PC-3 (cell line): ENCODE data around the gene COL9A1. TPM values are rescaled to one million over a fixed set of nuclear protein-coding genes. Genes with fewer than 3 reads are reported as not detected.

Experiments used
- ATAC-seq: fragments of 200-7000 bp; cut with Tn5 transposase; 2 replicates; pipeline ENCODE4 v1.9.1; 2020; ENCODE audit warnings: mild to moderate bottlenecking, moderate library complexity
- BruUV-seq: library from RNA; stranded (reverse); fragments of 400-500 nt; replicated peaks from 2 replicates; lab custom pipeline; 2021; lab: Mats Ljungman, UMichigan
- CTCF ChIA-PET: fragments of 300-600 bp; sonication (Branson Sonifier 250); formaldehyde crosslinking; loops from one replicate; lab custom pipeline; 2022; ENCODE audit warnings: antibody characterized with exemption; lab: Charles Lee
- POLR2A ChIA-PET: fragments of 300-600 bp; sonication (Branson Sonifier 250); formaldehyde crosslinking; loops from one replicate; lab custom pipeline; 2022; ENCODE audit warnings: antibody characterized with exemption; ENCODE audit not compliant: unreplicated experiment; lab: Charles Lee
- DNase-seq: peaks from one replicate; pipeline ENCODE4 v3.0.0-alpha.2; 2015
- H2AFZ ChIP-seq: fragments of 300-600 bp; sonication (generic); 2 replicates; pipeline ENCODE4 v1.6.0; 2016; ENCODE audit warnings: antibody characterized with exemption, low read length
- H3F3A ChIP-seq: fragments of 300-600 bp; sonication (generic); one replicate; pipeline ENCODE4 v1.6.0; 2017; ENCODE audit warnings: antibody characterized with exemption, low read length, control low read depth, mild to moderate bottlenecking; ENCODE audit not compliant: unreplicated experiment
- H3K27ac ChIP-seq: fragments of 300-600 bp; sonication (generic); 2 replicates; pipeline ENCODE4 v1.5.1; 2016; ENCODE audit warnings: mild to moderate bottlenecking, low read length
- H3K27me3 ChIP-seq: fragments of 300-600 bp; sonication (generic); 2 replicates; pipeline ENCODE4 v1.6.1; 2016; ENCODE audit warnings: low read length, mixed read lengths
- H3K36me3 ChIP-seq: fragments of 300-600 bp; sonication (generic); 2 replicates; pipeline ENCODE4 v1.6.1; 2016; ENCODE audit warnings: low read depth, mixed run types, low read length, mixed read lengths
- H3K4me1 ChIP-seq: fragments of 300-600 bp; sonication (generic); 2 replicates; pipeline ENCODE4 v1.5.1; 2016; ENCODE audit warnings: low read length; ENCODE audit not compliant: insufficient read depth
- H3K4me2 ChIP-seq: fragments of 300-600 bp; sonication (generic); 2 replicates; pipeline ENCODE4 v1.6.0; 2016; ENCODE audit warnings: low read length
- H3K4me3 ChIP-seq: fragments of 300-600 bp; sonication (generic); 2 replicates; pipeline ENCODE4 v1.5.1; 2016; ENCODE audit warnings: mild to moderate bottlenecking, low read length, mixed read lengths
- H3K79me2 ChIP-seq: fragments of 300-600 bp; sonication (generic); 2 replicates; pipeline ENCODE4 v1.6.1; 2017; ENCODE audit warnings: low read length, mixed read lengths
- H3K9ac ChIP-seq: fragments of 300-600 bp; sonication (generic); 2 replicates; pipeline ENCODE4 v1.6.0; 2016; ENCODE audit warnings: mild to moderate bottlenecking, low read length
- H3K9me2 ChIP-seq: fragments of 300-600 bp; sonication (generic); replicated peaks from 2 replicates; pipeline ENCODE4 v1.6.1; 2016; ENCODE audit warnings: mixed run types, low read length, mixed read lengths
- H3K9me3 ChIP-seq: fragments of 300-600 bp; sonication (generic); 2 replicates; pipeline ENCODE4 v1.6.1; 2016; ENCODE audit warnings: low read length, mixed read lengths
- H4K20me1 ChIP-seq: fragments of 300-600 bp; sonication (generic); 2 replicates; pipeline ENCODE4 v1.6.1; 2016; ENCODE audit warnings: low read length, mixed read lengths
- EZH2 ChIP-seq: fragments of 300-600 bp; sonication (generic); IDR thresholded peaks from one replicate; pipeline ENCODE4 v1.6.1; 2017; ENCODE audit warnings: antibody characterized with exemption, mild to moderate bottlenecking, low read length; ENCODE audit not compliant: unreplicated experiment
- EZH2phosphoT487 ChIP-seq: fragments of 300-600 bp; sonication (generic); IDR thresholded peaks from 2 replicates; pipeline ENCODE4 v1.6.1; 2018; ENCODE audit warnings: mild to moderate bottlenecking, antibody characterized with exemption, low read length, borderline replicate concordance
- intact Hi-C: fragments of 100-400 bp; cut with micrococcal nuclease; formaldehyde crosslinking; loops from 2 replicates; pipeline ENCODE4 v1.9.0; 2023
- total RNA-seq: library from RNA; depleted of rRNA; stranded (reverse); fragments of >200 nt; gene quantifications from 2 replicates; pipeline ENCODE4 v1.2.3, GENCODE V29; 2014
- TF ChIP-seq, protein P1 (sequence below): fragments of 300-600 bp; sonication (generic); conservative IDR thresholded peaks from 2 replicates; pipeline ENCODE4 v1.5.1; 2017; ENCODE audit warnings: antibody characterized with exemption, low read depth, mild to moderate bottlenecking, low read length

COL9A1 gene
- total RNA-seq, 1 experiment from 2014 or later, result not detected

DNA sequence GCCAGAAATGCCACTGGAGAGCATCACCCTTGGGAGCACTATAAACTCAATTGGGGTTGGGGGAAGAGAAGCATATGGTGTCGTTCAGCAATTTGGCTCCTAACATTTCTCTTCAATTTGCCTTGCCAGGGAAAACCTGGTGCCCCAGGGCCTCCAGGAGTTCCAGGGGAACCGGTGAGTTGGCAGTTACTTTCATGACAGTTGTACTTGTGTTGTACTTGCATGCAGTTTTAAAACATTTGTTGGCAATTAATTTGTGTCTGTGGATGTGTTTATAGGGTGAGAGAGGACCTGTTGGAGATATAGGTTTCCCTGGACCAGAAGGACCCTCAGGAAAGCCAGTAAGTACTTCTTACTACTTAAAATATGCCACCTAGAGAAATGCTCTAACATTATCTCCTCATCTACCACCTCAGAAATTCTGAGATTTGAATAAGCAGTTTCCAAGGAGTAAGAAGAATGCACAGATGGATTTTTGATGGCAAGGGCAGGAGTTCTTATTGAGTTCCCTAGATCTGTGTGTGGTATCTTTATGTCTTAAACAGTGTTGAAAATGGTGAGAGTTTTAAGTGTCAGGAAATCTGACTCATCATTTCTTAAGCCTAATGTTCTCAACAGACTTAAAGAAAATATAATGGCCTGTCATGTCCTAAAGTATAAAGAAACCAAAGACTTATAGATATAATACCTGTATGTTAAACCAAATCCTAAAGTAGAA is 122.5 kb downstream of the COL9A1 start:
- H3K27me3 ChIP-seq, result no peaks in the 10 kb centered on the region
- no peak overlapping the region for H3K4me2 ChIP-seq
- BruUV-seq, result no TSS peak
- no peaks in the 10 kb centered on the region for H4K20me1 ChIP-seq
- H2AFZ ChIP-seq, result no peak overlapping the region
- intact Hi-C loops, result no loop called here
- no peak for ATAC-seq
- H3K79me2 ChIP-seq, result no peaks in the 10 kb centered on the region
- H3K9ac ChIP-seq, result no peak overlapping the region
- TF ChIP-seq EZH2 (no peak), EZH2phosphoT487 (no peak)
- TF ChIP-seq, protein P1, sequence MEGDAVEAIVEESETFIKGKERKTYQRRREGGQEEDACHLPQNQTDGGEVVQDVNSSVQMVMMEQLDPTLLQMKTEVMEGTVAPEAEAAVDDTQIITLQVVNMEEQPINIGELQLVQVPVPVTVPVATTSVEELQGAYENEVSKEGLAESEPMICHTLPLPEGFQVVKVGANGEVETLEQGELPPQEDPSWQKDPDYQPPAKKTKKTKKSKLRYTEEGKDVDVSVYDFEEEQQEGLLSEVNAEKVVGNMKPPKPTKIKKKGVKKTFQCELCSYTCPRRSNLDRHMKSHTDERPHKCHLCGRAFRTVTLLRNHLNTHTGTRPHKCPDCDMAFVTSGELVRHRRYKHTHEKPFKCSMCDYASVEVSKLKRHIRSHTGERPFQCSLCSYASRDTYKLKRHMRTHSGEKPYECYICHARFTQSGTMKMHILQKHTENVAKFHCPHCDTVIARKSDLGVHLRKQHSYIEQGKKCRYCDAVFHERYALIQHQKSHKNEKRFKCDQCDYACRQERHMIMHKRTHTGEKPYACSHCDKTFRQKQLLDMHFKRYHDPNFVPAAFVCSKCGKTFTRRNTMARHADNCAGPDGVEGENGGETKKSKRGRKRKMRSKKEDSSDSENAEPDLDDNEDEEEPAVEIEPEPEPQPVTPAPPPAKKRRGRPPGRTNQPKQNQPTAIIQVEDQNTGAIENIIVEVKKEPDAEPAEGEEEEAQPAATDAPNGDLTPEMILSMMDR, result no peak
- H3K9me3 ChIP-seq, result no peaks in the 10 kb centered on the region
- CTCF ChIA-PET, result no interaction called here
- H3K4me3 ChIP-seq, result no peak overlapping the region
- H3F3A ChIP-seq, result no peaks in the 10 kb centered on the region
- H3K4me1 ChIP-seq, result no peaks in the 10 kb centered on the region
- no peaks in the 10 kb centered on the region for H3K9me2 ChIP-seq
- no peak overlapping the region for H3K27ac ChIP-seq
- no peak for DNase-seq
- H3K36me3 ChIP-seq, result no peaks in the 10 kb centered on the region
- POLR2A ChIA-PET, result no interaction called here

DNA sequence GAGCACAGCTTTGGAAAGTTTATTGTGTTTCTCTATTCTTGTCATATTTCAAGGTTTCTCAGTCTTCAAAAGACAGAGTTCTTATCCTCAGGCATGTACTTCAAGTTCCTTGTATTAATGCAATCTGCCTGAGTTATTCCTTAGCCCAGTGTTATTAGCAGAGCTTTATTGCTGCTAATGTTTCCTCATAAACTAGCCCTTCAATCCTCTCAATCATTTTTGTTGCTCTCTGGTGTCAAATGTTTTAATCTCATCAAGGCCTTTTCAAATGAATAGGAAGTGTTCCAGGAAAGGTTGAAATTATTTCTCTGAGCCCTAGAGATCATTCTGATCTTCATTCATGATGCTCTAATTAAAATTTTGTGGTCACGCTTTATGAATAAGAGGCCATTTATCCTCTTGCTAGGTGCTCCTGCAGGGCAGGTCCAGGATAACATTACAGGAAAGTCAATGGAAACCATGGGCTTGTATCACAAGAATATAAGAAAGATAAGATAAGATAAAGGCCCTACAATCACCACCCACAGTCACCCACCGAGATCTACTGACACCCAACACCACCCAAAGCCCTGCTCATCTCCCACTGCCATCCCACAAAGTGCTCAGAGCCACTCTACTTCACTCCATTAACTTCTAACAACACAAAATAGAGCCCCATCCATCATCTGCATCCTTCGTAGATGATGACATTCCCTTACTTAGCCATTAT is 125.9 kb downstream of the COL9A1 start:
- no peak overlapping the region for H3K27ac ChIP-seq
- no peaks in the 10 kb centered on the region for H3K79me2 ChIP-seq
- ChIA-PET CTCF (no interaction called here), POLR2A (no interaction called here)
- H3K9ac ChIP-seq, result no peak overlapping the region
- intact Hi-C loops, result no loop called here
- ATAC-seq, result no peak
- no peaks in the 10 kb centered on the region for H3K9me3 ChIP-seq
- no peaks in the 10 kb centered on the region for H3K4me1 ChIP-seq
- H4K20me1 ChIP-seq, result no peaks in the 10 kb centered on the region
- TF ChIP-seq EZH2 (no peak), EZH2phosphoT487 (no peak)
- TF ChIP-seq, protein P1, result no peak
- H3K9me2 ChIP-seq, result no peaks in the 10 kb centered on the region
- no peaks in the 10 kb centered on the region for H3K27me3 ChIP-seq
- H3K4me3 ChIP-seq, result no peak overlapping the region
- DNase-seq, result no peak
- no peaks in the 10 kb centered on the region for H3K36me3 ChIP-seq
- BruUV-seq, result no TSS peak
- no peaks in the 10 kb centered on the region for H3F3A ChIP-seq
- H3K4me2 ChIP-seq, result no peak overlapping the region
- no peak overlapping the region for H2AFZ ChIP-seq

DNA sequence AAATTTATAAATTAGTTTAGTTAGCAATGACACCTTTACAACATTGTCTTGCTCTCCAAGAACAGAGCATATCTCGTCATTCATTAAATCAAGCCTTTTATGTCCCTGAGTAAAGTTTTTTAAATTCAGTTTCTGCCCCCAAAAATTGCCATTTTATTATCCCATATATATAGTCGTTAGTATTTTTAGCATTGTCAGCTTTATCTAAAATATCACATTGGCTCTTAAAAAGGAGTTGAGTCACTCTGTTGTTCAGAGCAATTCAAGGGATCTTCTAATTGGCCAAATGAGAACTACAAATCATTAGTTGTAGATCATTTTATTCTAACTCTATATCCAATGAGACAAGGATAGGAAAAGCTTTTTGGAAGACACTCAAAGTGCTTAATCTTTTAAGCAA is 127.1 kb downstream of the COL9A1 start:
- BruUV-seq, result no TSS peak
- ChIA-PET CTCF (no interaction called here), POLR2A (no interaction called here)

More for the DNA sequence above, 127.1 kb downstream of the COL9A1 start:
- Histone ChIP-seq H3K4me1 (no peaks in the 10 kb centered on the region), H3K4me3 (no peak overlapping the region), H3F3A (no peaks in the 10 kb centered on the region), H3K27ac (no peak overlapping the region), H2AFZ (no peak overlapping the region), H3K79me2 (no peaks in the 10 kb centered on the region), H3K27me3 (no peaks in the 10 kb centered on the region), H3K9me3 (no peaks in the 10 kb centered on the region), H3K4me2 (no peak overlapping the region), H4K20me1 (no peaks in the 10 kb centered on the region), H3K9me2 (no peaks in the 10 kb centered on the region), H3K36me3 (no peaks in the 10 kb centered on the region), H3K9ac (no peak overlapping the region)
- DNase-seq (no peak), ATAC-seq (no peak)
- TF ChIP-seq, protein P1, result no peak
- TF ChIP-seq EZH2 (no peak), EZH2phosphoT487 (no peak)
- intact Hi-C loops, result no loop called here
